Activated CD4-positive, alpha-beta T cell treated with anti-CD3 and anti-CD28 coated beads, Interleukin-2, Interleukin-6, amounts not matched to agents 100 ng/mL and 50 ng/mL, durations not matched to agents 16 hours and 8 hours (primary cell): ENCODE measurements around the gene ATP10A.
A peak's percentile ranks its signal among the peaks of the same experiment; 100 is the strongest.
"Not testable (repeated sequence)": the region's sequence is repeated elsewhere in the genome, so short reads cannot be mapped to it uniquely, and the experiment has no call there.

Experiments used
- DNase-seq: peaks from one replicate; pipeline ENCODE4 v3.0.0-alpha.2; 2020

The ATP10A gene

GRCh38 chr15:25858952-25859760 is 4.0 kb downstream of the ATP10A start:
- DNase-seq, result no peak

GRCh38 chr15:25856059-25856458 is 7.1 kb downstream of the ATP10A start:
- not testable (repeated sequence) for DNase-seq

GRCh38 chr15:25852661-25853524 is 10.2 kb downstream of the ATP10A start:
- no peak for DNase-seq

GRCh38 chr15:25852027-25852426 is 11.1 kb downstream of the ATP10A start:
- DNase-seq, result no peak

- peak; percentile 79 for DNase-seq
These were observed 12.7 kb downstream of the ATP10A start for GRCh38 chr15:25850154-25851111.

- DNase-seq, result no peak
These were observed 13.8 kb downstream of the ATP10A start for GRCh38 chr15:25849157-25849921.

- no peak for DNase-seq
These were observed 14.4 kb downstream of the ATP10A start for GRCh38 chr15:25848784-25849156.

GRCh38 chr15:25848325-25848724 is 14.8 kb downstream of the ATP10A start:
- no peak for DNase-seq

- no peak for DNase-seq
These were observed 16.1 kb downstream of the ATP10A start for GRCh38 chr15:25847051-25847450.

GRCh38 chr15:25846377-25846776 is 16.8 kb downstream of the ATP10A start:
- peak; percentile 57 for DNase-seq

GRCh38 chr15:25844981-25845680 is 18.0 kb downstream of the ATP10A start:
- no peak for DNase-seq

- DNase-seq, result no peak
These were observed 18.6 kb downstream of the ATP10A start for GRCh38 chr15:25844542-25844941.

GRCh38 chr15:25844076-25844475 is 19.1 kb downstream of the ATP10A start:
- DNase-seq, result no peak

GRCh38 chr15:25839638-25840156 is 23.4 kb downstream of the ATP10A start:
- DNase-seq, result no peak

- DNase-seq, result no peak
These were observed 24.3 kb downstream of the ATP10A start for GRCh38 chr15:25838871-25839195.

GRCh38 chr15:25838191-25838870 is 24.8 kb downstream of the ATP10A start:
- DNase-seq, result no peak

- DNase-seq, result peak; percentile 11
These were observed 31.0 kb downstream of the ATP10A start for GRCh38 chr15:25832158-25832557.

GRCh38 chr15:25830844-25831451 is 32.2 kb downstream of the ATP10A start:
- DNase-seq, result no peak

GRCh38 chr15:25829073-25829472 is 34.1 kb downstream of the ATP10A start:
- no peak for DNase-seq

GRCh38 chr15:25825207-25825606 is 37.9 kb downstream of the ATP10A start:
- DNase-seq, result no peak
